SK-N-SH (cell line): ENCODE results near the gene TMEM89. TPM values are rescaled to one million over a fixed set of nuclear protein-coding genes. Genes with fewer than 3 reads are reported as not detected.

Experiments used
- CTCF ChIA-PET: fragments of 300-600, 350-600 bp; formaldehyde crosslinking; extraction: SDS; loops from one replicate; lab custom pipeline; 2021; lab: Yijun Ruan, JAX
- POLR2A ChIA-PET: fragments of 350-600 bp; sonication (Branson Sonifier 250); formaldehyde crosslinking; extraction: SDS; loops from one replicate; lab custom pipeline; 2020; ENCODE audit warnings: antibody characterized with exemption, inconsistent platforms; lab: Yijun Ruan, JAX
- DNase-seq: peaks from one replicate; pipeline ENCODE4 v3.0.0; 2012
- H2AFZ ChIP-seq: fragments of 200-600 bp; sonication (generic); 2 replicates; pipeline ENCODE4 v1.8.1; 2016; ENCODE audit warnings: antibody characterized with exemption, mild to moderate bottlenecking, low read depth
- H3F3A ChIP-seq: fragments of 200-600 bp; sonication (generic); replicated peaks from 2 replicates; pipeline ENCODE3; 2016; ENCODE audit warnings: antibody characterized with exemption, mild to moderate bottlenecking; ENCODE audit not compliant: insufficient read depth
- H3K27ac ChIP-seq, 2 experiments: fragments of 200-500 bp in 1 of 2; fragments of 200-600 bp in 1 of 2; sonication (Bioruptor generic) in 1 of 2; sonication (generic), shearing (Covaris generic) in 1 of 2; 2 replicates each; pipeline versions ENCODE4 v1.5.1 to v1.6.1; 2014 to 2016; ENCODE audit warnings: low read depth in 2 of 2, inconsistent platforms in 1 of 2, low read length in 1 of 2, mild to moderate bottlenecking in 1 of 2, mixed read lengths in 1 of 2
- H3K27me3 ChIP-seq: fragments of 200-600 bp; sonication (generic), shearing (Covaris generic); 2 replicates; pipeline ENCODE4 v1.6.1; 2016; ENCODE audit warnings: mixed run types; ENCODE audit not compliant: insufficient read depth
- H3K36me3 ChIP-seq, 2 experiments: fragments of 200-500 bp in 1 of 2; fragments of 200-600 bp in 1 of 2; sonication (Bioruptor generic) in 1 of 2; sonication (generic) in 1 of 2; replicated peaks in 1 of 2; 2 replicates each; pipeline versions ENCODE3 to v1.5.1; 2014 to 2016; ENCODE audit warnings: low read length in 1 of 2, mild to moderate bottlenecking in 1 of 2; ENCODE audit not compliant: insufficient read depth in 2 of 2, control insufficient read depth in 1 of 2
- H3K4me1 ChIP-seq, 2 experiments: fragments of 200-500 bp in 1 of 2; fragments of 200-600 bp in 1 of 2; sonication (Bioruptor generic) in 1 of 2; sonication (generic), shearing (Covaris generic) in 1 of 2; 2 replicates each; pipeline versions ENCODE4 v1.5.1 to v1.6.1; 2014 to 2016; ENCODE audit warnings: low read depth in 1 of 2, low read length in 1 of 2, mixed run types in 1 of 2; ENCODE audit not compliant: insufficient read depth in 2 of 2, control insufficient read depth in 1 of 2
- H3K4me2 ChIP-seq: fragments of 200-600 bp; sonication (generic), shearing (Covaris generic); 2 replicates; pipeline ENCODE4 v1.6.1; 2017; ENCODE audit warnings: mixed run types
- H3K4me3 ChIP-seq, 2 experiments: fragments of 200-500 bp in 1 of 2; fragments of 200-600 bp in 1 of 2; sonication (Bioruptor generic) in 1 of 2; sonication (generic), shearing (Covaris generic) in 1 of 2; 2 replicates each; pipeline versions ENCODE4 v1.5.1 to v1.8.1; 2014 to 2016; ENCODE audit warnings: low read depth in 2 of 2, inconsistent platforms in 1 of 2, low read length in 1 of 2, mild to moderate bottlenecking in 1 of 2, mixed read lengths in 1 of 2, moderate library complexity in 1 of 2
- H3K79me2 ChIP-seq: fragments of 200-600 bp; sonication (generic); 2 replicates; pipeline ENCODE4 v1.8.1; 2017; ENCODE audit warnings: mild to moderate bottlenecking; ENCODE audit not compliant: insufficient read depth
- H3K9ac ChIP-seq: fragments of 200-600 bp; sonication (generic); 2 replicates; pipeline ENCODE4 v1.6.1; 2017; ENCODE audit warnings: mixed run types
- H3K9me2 ChIP-seq: fragments of 200-600 bp; sonication (generic); 2 replicates; pipeline ENCODE4 v1.6.1; 2017; ENCODE audit warnings: mixed run types
- H3K9me3 ChIP-seq: fragments of 200-600 bp; sonication (generic); 2 replicates; pipeline ENCODE4 v1.6.1; 2017; ENCODE audit warnings: mixed run types, mild to moderate bottlenecking, moderate library complexity
- H4K20me1 ChIP-seq: fragments of 200-600 bp; sonication (generic); 2 replicates; pipeline ENCODE4 v1.6.1; 2017; ENCODE audit warnings: mild to moderate bottlenecking, mixed run types; ENCODE audit not compliant: insufficient read depth
- CHD2 ChIP-seq: fragments of 150-350 bp; IDR thresholded peaks from 2 replicates; pipeline ENCODE4 v1.6.1; 2018; ENCODE audit warnings: low read length; ENCODE audit not compliant: partially characterized antibody
- ELF1 ChIP-seq: IDR thresholded peaks from 2 replicates; pipeline ENCODE4 v1.4.0; 2012
- FOSL2 ChIP-seq: IDR thresholded peaks from 2 replicates; pipeline ENCODE4 v1.4.0; 2012; ENCODE audit warnings: low read depth, mild to moderate bottlenecking, moderate library complexity, borderline replicate concordance
- FOXM1 ChIP-seq: IDR thresholded peaks from 2 replicates; pipeline ENCODE4 v1.4.0; 2012; ENCODE audit warnings: low read depth, mild to moderate bottlenecking
- JUND ChIP-seq: IDR thresholded peaks from 2 replicates; pipeline ENCODE4 v1.4.0; 2012
- MEF2A ChIP-seq: IDR thresholded peaks from 2 replicates; pipeline ENCODE4 v1.4.0; 2012; ENCODE audit warnings: low read depth, borderline replicate concordance
- NFIC ChIP-seq: IDR thresholded peaks from 2 replicates; pipeline ENCODE4 v1.4.0; 2012; ENCODE audit warnings: borderline replicate concordance
- RCOR1 ChIP-seq: fragments of 150-350 bp; IDR thresholded peaks from 2 replicates; pipeline ENCODE4 v1.6.1; 2017; ENCODE audit warnings: antibody characterized with exemption, low read length
- RFX5 ChIP-seq: IDR thresholded peaks from 2 replicates; pipeline ENCODE4 v1.6.1; 2012; ENCODE audit warnings: mild to moderate bottlenecking, improper control_type of control experiment, low read length
- RXRA ChIP-seq: IDR thresholded peaks from 2 replicates; pipeline ENCODE4 v1.4.0; 2012; ENCODE audit warnings: low read depth, mild to moderate bottlenecking, borderline replicate concordance
- SIN3A ChIP-seq: IDR thresholded peaks from 2 replicates; pipeline ENCODE4 v1.6.1; 2012; ENCODE audit warnings: low read depth, mild to moderate bottlenecking, low read length, moderate library complexity, borderline replicate concordance
- TCF12 ChIP-seq: IDR thresholded peaks from 2 replicates; pipeline ENCODE4 v1.4.0; 2012
- YY1 ChIP-seq: IDR thresholded peaks from 2 replicates; pipeline ENCODE4 v1.4.0; 2012; ENCODE audit warnings: low read depth, mild to moderate bottlenecking
- WGBS: methylation state at CpG from one replicate; pipeline ENCODE4 v1.1.6; 2017; ENCODE audit warnings: low lambda C conversion rate; 5-methylcytosine and 5-hydroxymethylcytosine counted together
- polyA plus RNA-seq, 3 experiments: library from polyadenylated mRNA; depleted of rRNA; stranded (reverse); fragments of >200 nt; gene quantifications; 2 replicates each; pipeline ENCODE4 v1.2.3, GENCODE V29; 2012
- TF ChIP-seq, protein P1 (sequence below): IDR thresholded peaks from 2 replicates; pipeline ENCODE4; 2012
- TF ChIP-seq, protein P2 (sequence below): IDR thresholded peaks from 2 replicates; pipeline ENCODE4 v1.4.0; 2012; ENCODE audit warnings: low read depth
- TF ChIP-seq, protein P3 (sequence below): fragments of 150-350 bp; IDR thresholded peaks from 2 replicates; pipeline ENCODE4 v1.6.1; 2016; ENCODE audit warnings: mild to moderate bottlenecking, low read depth, low read length
- TF ChIP-seq, protein P4 (sequence below): IDR thresholded peaks from 2 replicates; pipeline ENCODE4 v1.6.1; 2012; ENCODE audit warnings: mild to moderate bottlenecking, low read depth, low read length, moderate library complexity
- TF ChIP-seq, protein P5 (sequence below): fragments of 150-350 bp; IDR thresholded peaks from 2 replicates; pipeline ENCODE4 v1.6.1; 2017; ENCODE audit warnings: antibody characterized with exemption, low read length, low read depth, borderline replicate concordance

The TMEM89 gene
- polyA plus RNA-seq, 1 of the 3 experiments (the other 2 are of a cell fraction) = not detected

DNA sequence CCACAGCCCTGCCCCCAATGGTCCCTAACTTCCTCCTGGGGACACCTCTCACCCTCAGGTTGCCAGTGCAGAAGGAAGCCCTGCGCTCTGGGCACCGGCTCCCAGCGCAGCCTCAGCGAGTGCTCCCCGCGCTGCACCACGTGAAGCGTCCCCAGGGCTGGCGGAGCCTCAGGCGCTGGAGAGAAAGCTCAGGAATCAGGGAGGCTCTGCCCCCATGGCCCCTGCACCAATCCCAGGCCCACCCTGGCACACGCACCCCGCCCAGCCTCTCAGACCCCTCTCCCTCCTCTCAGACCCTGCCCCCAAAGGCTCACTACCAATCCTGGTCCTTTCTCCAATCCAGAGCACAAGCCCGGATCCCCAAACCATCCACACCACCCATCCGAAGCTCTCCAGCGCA lies 33.3 kb downstream of the TMEM89 start:
- TF ChIP-seq, protein P1, sequence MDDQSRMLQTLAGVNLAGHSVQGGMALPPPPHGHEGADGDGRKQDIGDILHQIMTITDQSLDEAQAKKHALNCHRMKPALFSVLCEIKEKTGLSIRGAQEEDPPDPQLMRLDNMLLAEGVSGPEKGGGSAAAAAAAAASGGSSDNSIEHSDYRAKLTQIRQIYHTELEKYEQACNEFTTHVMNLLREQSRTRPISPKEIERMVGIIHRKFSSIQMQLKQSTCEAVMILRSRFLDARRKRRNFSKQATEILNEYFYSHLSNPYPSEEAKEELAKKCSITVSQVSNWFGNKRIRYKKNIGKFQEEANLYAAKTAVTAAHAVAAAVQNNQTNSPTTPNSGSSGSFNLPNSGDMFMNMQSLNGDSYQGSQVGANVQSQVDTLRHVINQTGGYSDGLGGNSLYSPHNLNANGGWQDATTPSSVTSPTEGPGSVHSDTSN = no peak
- TF ChIP-seq FOSL2 (no peak), TCF12 (no peak), RCOR1 (no peak)
- TF ChIP-seq, protein P2, sequence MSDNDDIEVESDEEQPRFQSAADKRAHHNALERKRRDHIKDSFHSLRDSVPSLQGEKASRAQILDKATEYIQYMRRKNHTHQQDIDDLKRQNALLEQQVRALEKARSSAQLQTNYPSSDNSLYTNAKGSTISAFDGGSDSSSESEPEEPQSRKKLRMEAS = no peak
- no peaks in the 10 kb centered on the region for H4K20me1 ChIP-seq
- H3F3A ChIP-seq = no peaks in the 10 kb centered on the region
- no peaks in the 10 kb centered on the region for H3K79me2 ChIP-seq
- no peak overlapping the region for H3K27ac ChIP-seq
- H3K9me2 ChIP-seq = no peaks in the 10 kb centered on the region
- 98% methylated on average over 13 of the region's 15 CpGs for WGBS
- H3K4me1 ChIP-seq = no peaks in the 10 kb centered on the region
- no peak overlapping the region for H3K9ac ChIP-seq
- no peak overlapping the region for H3K4me2 ChIP-seq
- no peaks in the 10 kb centered on the region for H3K36me3 ChIP-seq
- no peaks in the 10 kb centered on the region for H3K27me3 ChIP-seq
- POLR2A ChIA-PET = no interaction called here
- no peak for DNase-seq
- H3K4me3 ChIP-seq = no peak overlapping the region
- no peaks in the 10 kb centered on the region for H3K9me3 ChIP-seq
- no peak overlapping the region for H2AFZ ChIP-seq
- CTCF ChIA-PET = interaction anchor here (0.6 kb wide), 1 partner anchor 152 kb away, joined by 3 read pairs; no protein-coding TSS in a partner anchor

DNA sequence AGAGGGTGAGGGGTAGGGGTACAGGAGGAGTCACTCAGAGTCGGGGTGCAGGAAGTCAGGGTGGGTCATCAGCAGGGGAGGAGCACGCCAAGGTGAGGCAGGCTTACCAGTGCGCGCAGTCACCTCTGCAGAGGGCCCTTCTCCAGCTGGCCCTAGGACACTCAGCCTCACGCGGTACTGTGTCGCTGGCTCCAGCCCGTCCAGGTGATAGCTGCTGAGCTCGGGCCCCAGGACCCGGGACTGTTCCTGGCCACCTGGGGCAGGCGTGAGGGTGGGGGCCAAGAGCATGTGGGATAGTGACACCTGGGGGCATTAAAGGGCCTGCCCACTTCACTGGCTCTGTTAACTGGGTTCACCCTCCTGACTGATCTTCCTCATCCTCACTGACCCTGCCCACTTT lies 33.9 kb downstream of the TMEM89 start:
- Histone ChIP-seq H3K9me3 (no peaks in the 10 kb centered on the region), H3K27me3 (no peaks in the 10 kb centered on the region), H3K79me2 (no peaks in the 10 kb centered on the region), H4K20me1 (no peaks in the 10 kb centered on the region), H3K4me2 (no peak overlapping the region), H2AFZ (no peak overlapping the region), H3K4me3 (no peak overlapping the region), H3K27ac (no peak overlapping the region), H3K9ac (no peak overlapping the region), H3K36me3 (no peaks in the 10 kb centered on the region), H3K9me2 (no peaks in the 10 kb centered on the region), H3F3A (no peaks in the 10 kb centered on the region), H3K4me1 (no peaks in the 10 kb centered on the region)
- CTCF ChIA-PET = interaction anchor here (0.6 kb wide), 1 partner anchor 152 kb away, joined by 3 read pairs; no protein-coding TSS in a partner anchor
- WGBS = 95% methylated on average over 8 of the region's 11 CpGs
- POLR2A ChIA-PET = no interaction called here
- DNase-seq = no peak
- no peak for TF ChIP-seq YY1
- TF ChIP-seq, protein P3, sequence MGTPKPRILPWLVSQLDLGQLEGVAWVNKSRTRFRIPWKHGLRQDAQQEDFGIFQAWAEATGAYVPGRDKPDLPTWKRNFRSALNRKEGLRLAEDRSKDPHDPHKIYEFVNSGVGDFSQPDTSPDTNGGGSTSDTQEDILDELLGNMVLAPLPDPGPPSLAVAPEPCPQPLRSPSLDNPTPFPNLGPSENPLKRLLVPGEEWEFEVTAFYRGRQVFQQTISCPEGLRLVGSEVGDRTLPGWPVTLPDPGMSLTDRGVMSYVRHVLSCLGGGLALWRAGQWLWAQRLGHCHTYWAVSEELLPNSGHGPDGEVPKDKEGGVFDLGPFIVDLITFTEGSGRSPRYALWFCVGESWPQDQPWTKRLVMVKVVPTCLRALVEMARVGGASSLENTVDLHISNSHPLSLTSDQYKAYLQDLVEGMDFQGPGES = no peak
- TF ChIP-seq, protein P4, sequence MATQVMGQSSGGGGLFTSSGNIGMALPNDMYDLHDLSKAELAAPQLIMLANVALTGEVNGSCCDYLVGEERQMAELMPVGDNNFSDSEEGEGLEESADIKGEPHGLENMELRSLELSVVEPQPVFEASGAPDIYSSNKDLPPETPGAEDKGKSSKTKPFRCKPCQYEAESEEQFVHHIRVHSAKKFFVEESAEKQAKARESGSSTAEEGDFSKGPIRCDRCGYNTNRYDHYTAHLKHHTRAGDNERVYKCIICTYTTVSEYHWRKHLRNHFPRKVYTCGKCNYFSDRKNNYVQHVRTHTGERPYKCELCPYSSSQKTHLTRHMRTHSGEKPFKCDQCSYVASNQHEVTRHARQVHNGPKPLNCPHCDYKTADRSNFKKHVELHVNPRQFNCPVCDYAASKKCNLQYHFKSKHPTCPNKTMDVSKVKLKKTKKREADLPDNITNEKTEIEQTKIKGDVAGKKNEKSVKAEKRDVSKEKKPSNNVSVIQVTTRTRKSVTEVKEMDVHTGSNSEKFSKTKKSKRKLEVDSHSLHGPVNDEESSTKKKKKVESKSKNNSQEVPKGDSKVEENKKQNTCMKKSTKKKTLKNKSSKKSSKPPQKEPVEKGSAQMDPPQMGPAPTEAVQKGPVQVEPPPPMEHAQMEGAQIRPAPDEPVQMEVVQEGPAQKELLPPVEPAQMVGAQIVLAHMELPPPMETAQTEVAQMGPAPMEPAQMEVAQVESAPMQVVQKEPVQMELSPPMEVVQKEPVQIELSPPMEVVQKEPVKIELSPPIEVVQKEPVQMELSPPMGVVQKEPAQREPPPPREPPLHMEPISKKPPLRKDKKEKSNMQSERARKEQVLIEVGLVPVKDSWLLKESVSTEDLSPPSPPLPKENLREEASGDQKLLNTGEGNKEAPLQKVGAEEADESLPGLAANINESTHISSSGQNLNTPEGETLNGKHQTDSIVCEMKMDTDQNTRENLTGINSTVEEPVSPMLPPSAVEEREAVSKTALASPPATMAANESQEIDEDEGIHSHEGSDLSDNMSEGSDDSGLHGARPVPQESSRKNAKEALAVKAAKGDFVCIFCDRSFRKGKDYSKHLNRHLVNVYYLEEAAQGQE = no peak
- TF ChIP-seq JUND = no peak
- no peak for TF ChIP-seq ELF1
- TF ChIP-seq, protein P1 = no peak
- TF ChIP-seq FOSL2 = no peak
- no peak for TF ChIP-seq NFIC
- TF ChIP-seq CHD2 = no peak
- no peak for TF ChIP-seq RXRA
- TF ChIP-seq FOXM1 = no peak
- no peak for TF ChIP-seq MEF2A
- no peak for TF ChIP-seq RFX5
- TF ChIP-seq, protein P5, sequence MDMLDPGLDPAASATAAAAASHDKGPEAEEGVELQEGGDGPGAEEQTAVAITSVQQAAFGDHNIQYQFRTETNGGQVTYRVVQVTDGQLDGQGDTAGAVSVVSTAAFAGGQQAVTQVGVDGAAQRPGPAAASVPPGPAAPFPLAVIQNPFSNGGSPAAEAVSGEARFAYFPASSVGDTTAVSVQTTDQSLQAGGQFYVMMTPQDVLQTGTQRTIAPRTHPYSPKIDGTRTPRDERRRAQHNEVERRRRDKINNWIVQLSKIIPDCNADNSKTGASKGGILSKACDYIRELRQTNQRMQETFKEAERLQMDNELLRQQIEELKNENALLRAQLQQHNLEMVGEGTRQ = no peak
- no peak for TF ChIP-seq SIN3A
